PC-3 (cell line): Measurements from ENCODE around the gene ZNF91. TPM values are rescaled to one million over a fixed set of nuclear protein-coding genes. Genes with fewer than 3 reads are reported as not detected.

Experiments
- ATAC-seq: fragments of 200-7000 bp; cut with Tn5 transposase; 2 replicates; pipeline ENCODE4 v1.9.1; 2020; ENCODE audit warnings: mild to moderate bottlenecking, moderate library complexity
- BruUV-seq: library from RNA; stranded (reverse); fragments of 400-500 nt; replicated peaks from 2 replicates; lab custom pipeline; 2021; lab: Mats Ljungman, UMichigan
- CTCF ChIA-PET: fragments of 300-600 bp; sonication (Branson Sonifier 250); formaldehyde crosslinking; loops from one replicate; lab custom pipeline; 2022; ENCODE audit warnings: antibody characterized with exemption; lab: Charles Lee
- POLR2A ChIA-PET: fragments of 300-600 bp; sonication (Branson Sonifier 250); formaldehyde crosslinking; loops from one replicate; lab custom pipeline; 2022; ENCODE audit warnings: antibody characterized with exemption; ENCODE audit not compliant: unreplicated experiment; lab: Charles Lee
- DNase-seq: peaks from one replicate; pipeline ENCODE4 v3.0.0-alpha.2; 2015
- H2AFZ ChIP-seq: fragments of 300-600 bp; sonication (generic); 2 replicates; pipeline ENCODE4 v1.6.0; 2016; ENCODE audit warnings: antibody characterized with exemption, low read length
- H3F3A ChIP-seq: fragments of 300-600 bp; sonication (generic); one replicate; pipeline ENCODE4 v1.6.0; 2017; ENCODE audit warnings: antibody characterized with exemption, low read length, control low read depth, mild to moderate bottlenecking; ENCODE audit not compliant: unreplicated experiment
- H3K27ac ChIP-seq: fragments of 300-600 bp; sonication (generic); 2 replicates; pipeline ENCODE4 v1.5.1; 2016; ENCODE audit warnings: mild to moderate bottlenecking, low read length
- H3K27me3 ChIP-seq: fragments of 300-600 bp; sonication (generic); 2 replicates; pipeline ENCODE4 v1.6.1; 2016; ENCODE audit warnings: low read length, mixed read lengths
- H3K36me3 ChIP-seq: fragments of 300-600 bp; sonication (generic); 2 replicates; pipeline ENCODE4 v1.6.1; 2016; ENCODE audit warnings: low read depth, mixed run types, low read length, mixed read lengths
- H3K4me1 ChIP-seq: fragments of 300-600 bp; sonication (generic); 2 replicates; pipeline ENCODE4 v1.5.1; 2016; ENCODE audit warnings: low read length; ENCODE audit not compliant: insufficient read depth
- H3K4me2 ChIP-seq: fragments of 300-600 bp; sonication (generic); 2 replicates; pipeline ENCODE4 v1.6.0; 2016; ENCODE audit warnings: low read length
- H3K4me3 ChIP-seq: fragments of 300-600 bp; sonication (generic); 2 replicates; pipeline ENCODE4 v1.5.1; 2016; ENCODE audit warnings: mild to moderate bottlenecking, low read length, mixed read lengths
- H3K79me2 ChIP-seq: fragments of 300-600 bp; sonication (generic); 2 replicates; pipeline ENCODE4 v1.6.1; 2017; ENCODE audit warnings: low read length, mixed read lengths
- H3K9ac ChIP-seq: fragments of 300-600 bp; sonication (generic); 2 replicates; pipeline ENCODE4 v1.6.0; 2016; ENCODE audit warnings: mild to moderate bottlenecking, low read length
- H3K9me2 ChIP-seq: fragments of 300-600 bp; sonication (generic); replicated peaks from 2 replicates; pipeline ENCODE4 v1.6.1; 2016; ENCODE audit warnings: mixed run types, low read length, mixed read lengths
- H3K9me3 ChIP-seq: fragments of 300-600 bp; sonication (generic); 2 replicates; pipeline ENCODE4 v1.6.1; 2016; ENCODE audit warnings: low read length, mixed read lengths
- H4K20me1 ChIP-seq: fragments of 300-600 bp; sonication (generic); 2 replicates; pipeline ENCODE4 v1.6.1; 2016; ENCODE audit warnings: low read length, mixed read lengths
- EZH2 ChIP-seq: fragments of 300-600 bp; sonication (generic); IDR thresholded peaks from one replicate; pipeline ENCODE4 v1.6.1; 2017; ENCODE audit warnings: antibody characterized with exemption, mild to moderate bottlenecking, low read length; ENCODE audit not compliant: unreplicated experiment
- EZH2phosphoT487 ChIP-seq: fragments of 300-600 bp; sonication (generic); IDR thresholded peaks from 2 replicates; pipeline ENCODE4 v1.6.1; 2018; ENCODE audit warnings: mild to moderate bottlenecking, antibody characterized with exemption, low read length, borderline replicate concordance
- intact Hi-C: fragments of 100-400 bp; cut with micrococcal nuclease; formaldehyde crosslinking; loops from 2 replicates; pipeline ENCODE4 v1.9.0; 2023
- total RNA-seq: library from RNA; depleted of rRNA; stranded (reverse); fragments of >200 nt; gene quantifications from 2 replicates; pipeline ENCODE4 v1.2.3, GENCODE V29; 2014
- TF ChIP-seq, protein P1 (sequence below): fragments of 300-600 bp; sonication (generic); conservative IDR thresholded peaks from 2 replicates; pipeline ENCODE4 v1.5.1; 2017; ENCODE audit warnings: antibody characterized with exemption, low read depth, mild to moderate bottlenecking, low read length

Gene ZNF91
- total RNA-seq, 1 experiment from 2014 or later, result 22.2 TPM

GRCh38 chr19:23311551-23311950 lies 83.7 kb downstream of the ZNF91 start:
- Histone ChIP-seq H3K9me2 (no peaks in the 10 kb centered on the region), H4K20me1 (no peaks in the 10 kb centered on the region), H3K79me2 (no peaks in the 10 kb centered on the region), H3K4me3 (no peak overlapping the region), H3K36me3 (no peaks in the 10 kb centered on the region), H3K4me1 (peaks cover 32% of the 10 kb centered on the region), H3K4me2 (no peak overlapping the region), H3F3A (no peaks in the 10 kb centered on the region), H2AFZ (no peak overlapping the region), H3K27ac (peak overlapping the region; percentile 88), H3K27me3 (no peaks in the 10 kb centered on the region), H3K9me3 (peaks cover 9% of the 10 kb centered on the region; the same call in 1 of the 2 replicates), H3K9ac (peak overlapping the region; percentile 46; the same call in 1 of the 2 replicates)
- ChIA-PET POLR2A (no interaction called here), CTCF (no interaction called here)
- peak; percentile 18; the same call in 1 of the 2 replicates for ATAC-seq
- DNase-seq, result peak; percentile 67
- BruUV-seq, result no TSS peak
- intact Hi-C loops, result no loop called here
- TF ChIP-seq, protein P1, sequence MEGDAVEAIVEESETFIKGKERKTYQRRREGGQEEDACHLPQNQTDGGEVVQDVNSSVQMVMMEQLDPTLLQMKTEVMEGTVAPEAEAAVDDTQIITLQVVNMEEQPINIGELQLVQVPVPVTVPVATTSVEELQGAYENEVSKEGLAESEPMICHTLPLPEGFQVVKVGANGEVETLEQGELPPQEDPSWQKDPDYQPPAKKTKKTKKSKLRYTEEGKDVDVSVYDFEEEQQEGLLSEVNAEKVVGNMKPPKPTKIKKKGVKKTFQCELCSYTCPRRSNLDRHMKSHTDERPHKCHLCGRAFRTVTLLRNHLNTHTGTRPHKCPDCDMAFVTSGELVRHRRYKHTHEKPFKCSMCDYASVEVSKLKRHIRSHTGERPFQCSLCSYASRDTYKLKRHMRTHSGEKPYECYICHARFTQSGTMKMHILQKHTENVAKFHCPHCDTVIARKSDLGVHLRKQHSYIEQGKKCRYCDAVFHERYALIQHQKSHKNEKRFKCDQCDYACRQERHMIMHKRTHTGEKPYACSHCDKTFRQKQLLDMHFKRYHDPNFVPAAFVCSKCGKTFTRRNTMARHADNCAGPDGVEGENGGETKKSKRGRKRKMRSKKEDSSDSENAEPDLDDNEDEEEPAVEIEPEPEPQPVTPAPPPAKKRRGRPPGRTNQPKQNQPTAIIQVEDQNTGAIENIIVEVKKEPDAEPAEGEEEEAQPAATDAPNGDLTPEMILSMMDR, result no peak
- TF ChIP-seq EZH2 (no peak), EZH2phosphoT487 (no peak)

- Histone ChIP-seq H3K36me3 (no peaks in the 10 kb centered on the region), H3K27ac (peak overlapping the region; percentile 88), H3K4me3 (no peak overlapping the region), H3F3A (no peaks in the 10 kb centered on the region), H3K9me3 (peaks cover 9% of the 10 kb centered on the region; the same call in 1 of the 2 replicates), H2AFZ (no peak overlapping the region), H3K4me1 (peaks cover 32% of the 10 kb centered on the region), H4K20me1 (no peaks in the 10 kb centered on the region), H3K27me3 (no peaks in the 10 kb centered on the region), H3K9ac (no peak overlapping the region), H3K4me2 (no peak overlapping the region), H3K79me2 (no peaks in the 10 kb centered on the region), H3K9me2 (no peaks in the 10 kb centered on the region)
- intact Hi-C loops, result no loop called here
- no TSS peak for BruUV-seq
- DNase-seq (peak; percentile 85), ATAC-seq (peak; percentile 23)
- TF ChIP-seq, protein P1, result no peak
- TF ChIP-seq EZH2phosphoT487, result no peak
- TF ChIP-seq EZH2, result no peak
- ChIA-PET CTCF (no interaction called here), POLR2A (no interaction called here)
These were observed 84.5 kb downstream of the ZNF91 start for GRCh38 chr19:23310729-23311211.

GRCh38 chr19:23309926-23310325 lies 85.3 kb downstream of the ZNF91 start:
- no peak for ATAC-seq
- Histone ChIP-seq H3K4me1 (peaks cover 32% of the 10 kb centered on the region), H3K79me2 (no peaks in the 10 kb centered on the region), H3K9ac (no peak overlapping the region), H3K36me3 (no peaks in the 10 kb centered on the region), H3K9me2 (no peaks in the 10 kb centered on the region), H4K20me1 (no peaks in the 10 kb centered on the region), H2AFZ (no peak overlapping the region), H3K27ac (peak overlapping the region; percentile 80), H3K9me3 (peaks cover 10% of the 10 kb centered on the region; the same call in 1 of the 2 replicates), H3F3A (no peaks in the 10 kb centered on the region), H3K4me2 (no peak overlapping the region), H3K27me3 (no peaks in the 10 kb centered on the region), H3K4me3 (no peak overlapping the region)
- ChIA-PET POLR2A (no interaction called here), CTCF (no interaction called here)
- no TSS peak for BruUV-seq
- DNase-seq, result no peak
- TF ChIP-seq, protein P1, result no peak
- TF ChIP-seq EZH2 (no peak), EZH2phosphoT487 (no peak)
- intact Hi-C loops, result no loop called here
